HepG2 (cell line): Measurements from ENCODE around the gene ADAR. TPM values are rescaled to one million over a fixed set of nuclear protein-coding genes. Genes with fewer than 3 reads are reported as not detected.

Experiments
- ATAC-seq: fragments of 200-7000 bp; cut with Tn5 transposase; 3 replicates; pipeline ENCODE4 v1.9.1; 2020; ENCODE audit warnings: mild to moderate bottlenecking, moderate library complexity
- BruUV-seq: library from RNA; stranded (reverse); fragments of 400-500 nt; replicated peaks from 2 replicates; lab custom pipeline; 2021; lab: Mats Ljungman, UMichigan
- CTCF ChIA-PET: fragments of 300-600 bp; formaldehyde crosslinking; extraction: SDS; loops from one replicate; lab custom pipeline; 2021; ENCODE audit warnings: low total read pairs, inconsistent platforms, low intra/inter-chr PET ratio; lab: Yijun Ruan, JAX
- POLR2A ChIA-PET: fragments of 350-600 bp; sonication (Branson Sonifier 250); formaldehyde crosslinking; loops from one replicate; lab custom pipeline; 2020; ENCODE audit warnings: antibody characterized with exemption, inconsistent platforms; lab: Yijun Ruan, JAX
- DNase-seq: peaks from one replicate; pipeline ENCODE4 v3.0.0-alpha.2; 2015; ENCODE audit warnings: low spot score
- FAIRE-seq: peaks from 3 replicates; lab custom pipeline; 2011; peaks lifted over from hg19 to GRCh38; lab: Jason Lieb, UNC
- H2AFZ ChIP-seq: one replicate; pipeline ENCODE4 v1.6.1; 2011; ENCODE audit warnings: low read length, inconsistent platforms
- H3K27ac ChIP-seq: fragments of 300-600 bp; 3 replicates; pipeline ENCODE4 v1.8.0; 2011; ENCODE audit warnings: mixed run types, mild to moderate bottlenecking, mixed read lengths, low read length, inconsistent platforms; ENCODE audit not compliant: insufficient read depth; ENCODE audit errors: extremely low read length
- H3K27me3 ChIP-seq, 2 experiments: fragments of 200-600 bp in 1 of 2; 2 replicates in 1 of 2; 3 replicates in 1 of 2; pipeline versions ENCODE4 v1.6.0 to v1.8.0; 2011; ENCODE audit warnings: low read length in 2 of 2, mild to moderate bottlenecking in 2 of 2, moderate library complexity in 2 of 2, inconsistent platforms in 1 of 2; ENCODE audit not compliant: insufficient read depth in 2 of 2, control insufficient read depth in 1 of 2
- H3K36me3 ChIP-seq, 2 experiments: fragments of 200-600 bp in 1 of 2; replicated peaks in 1 of 2; 2 replicates in 1 of 2; 3 replicates in 1 of 2; pipeline versions ENCODE4 v1.5.1 to v1.8.0; 2011; ENCODE audit warnings: low read length in 2 of 2, inconsistent platforms in 1 of 2; ENCODE audit not compliant: insufficient read depth in 2 of 2, control insufficient read depth in 1 of 2
- H3K4me1 ChIP-seq: 2 replicates; pipeline ENCODE4 v1.5.1; 2012; ENCODE audit warnings: low read length, inconsistent platforms; ENCODE audit not compliant: insufficient read depth
- H3K4me2 ChIP-seq: 2 replicates; pipeline ENCODE4 v1.6.0; 2011; ENCODE audit warnings: low read depth, low read length, inconsistent platforms
- H3K4me3 ChIP-seq, 3 experiments: fragments of 200-600 bp in 1 of 3; sonication (generic), shearing (Covaris generic) in 1 of 3; replicated peaks in 1 of 3; 2 replicates each; pipeline ENCODE4 v1.5.1; 2011 to 2016; ENCODE audit warnings: low read length in 3 of 3, inconsistent platforms in 2 of 3, low read depth in 2 of 3, mild to moderate bottlenecking in 2 of 3, control low read depth in 1 of 3, mixed read lengths in 1 of 3; ENCODE audit not compliant: insufficient read depth in 1 of 3
- H3K79me2 ChIP-seq: one replicate; pipeline ENCODE4 v1.6.1; 2011; ENCODE audit warnings: low read length, inconsistent platforms; ENCODE audit not compliant: insufficient read depth
- H3K9ac ChIP-seq: 2 replicates; pipeline ENCODE4 v1.6.0; 2011; ENCODE audit warnings: mild to moderate bottlenecking, low read depth, low read length, inconsistent platforms; ENCODE audit not compliant: insufficient read depth
- H3K9me3 ChIP-seq: 2 replicates; pipeline ENCODE4 v1.5.1; 2012; ENCODE audit warnings: mild to moderate bottlenecking, low read length
- H4K20me1 ChIP-seq: 2 replicates; pipeline ENCODE4 v1.6.0; 2011; ENCODE audit warnings: inconsistent platforms, mild to moderate bottlenecking, low read length, moderate library complexity; ENCODE audit not compliant: insufficient read depth
- ARNT2 ChIP-seq: sonication (generic); formaldehyde crosslinking; IDR thresholded peaks from 2 replicates; pipeline ENCODE4 v1.8.0; 2022; ENCODE audit warnings: mild to moderate bottlenecking, low read depth, missing genetic modification reagents, moderate library complexity
- CBX2 ChIP-seq, 2 experiments: fragments of 200-600 bp in 1 of 2; sonication (generic); formaldehyde crosslinking in 1 of 2; IDR thresholded peaks; 2 replicates each; pipeline versions ENCODE4 v1.7.0 to v1.8.1; 2018 to 2022; ENCODE audit warnings: low read depth in 2 of 2, low read length in 1 of 2, mild to moderate bottlenecking in 1 of 2, missing genetic modification reagents in 1 of 2
- ELF4 ChIP-seq: sonication (generic); formaldehyde crosslinking; IDR thresholded peaks from 2 replicates; pipeline ENCODE4 v1.5.0; 2020; ENCODE audit warnings: missing genetic modification reagents, mild to moderate bottlenecking, moderate library complexity, borderline replicate concordance
- PHF21A ChIP-seq: sonication (generic); formaldehyde crosslinking; IDR thresholded peaks from 2 replicates; pipeline ENCODE4 v1.5.0; 2020; ENCODE audit warnings: mild to moderate bottlenecking, missing genetic modification reagents
- RORA ChIP-seq: sonication (generic); formaldehyde crosslinking; IDR thresholded peaks from 2 replicates; pipeline ENCODE4 v1.5.0; 2020; ENCODE audit warnings: mild to moderate bottlenecking, missing genetic modification reagents, moderate library complexity
- WIZ ChIP-seq: sonication (generic); formaldehyde crosslinking; IDR thresholded peaks from 2 replicates; pipeline ENCODE4 v1.5.1; 2020; ENCODE audit warnings: mild to moderate bottlenecking, missing genetic modification reagents
- ZC3H13 ChIP-seq: sonication (generic); formaldehyde crosslinking; IDR thresholded peaks from 2 replicates; pipeline ENCODE4 v1.8.1; 2023; ENCODE audit warnings: mild to moderate bottlenecking, missing genetic modification reagents, moderate library complexity
- ZMYM3 ChIP-seq: sonication (generic); formaldehyde crosslinking; IDR thresholded peaks from 2 replicates; pipeline ENCODE4 v1.5.1; 2020; ENCODE audit warnings: mild to moderate bottlenecking, missing genetic modification reagents
- ZNF235 ChIP-seq: sonication (generic); formaldehyde crosslinking; IDR thresholded peaks from 2 replicates; pipeline ENCODE4 v1.8.1; 2023; ENCODE audit warnings: mild to moderate bottlenecking, missing genetic modification reagents, borderline replicate concordance
- ZNF615 ChIP-seq: sonication (generic); formaldehyde crosslinking; IDR thresholded peaks from 2 replicates; pipeline ENCODE4 v1.5.0; 2020; ENCODE audit warnings: mild to moderate bottlenecking, missing genetic modification reagents, borderline replicate concordance
- ZSCAN21 ChIP-seq: sonication (generic); formaldehyde crosslinking; IDR thresholded peaks from 2 replicates; pipeline ENCODE4 v1.8.0; 2022; ENCODE audit warnings: mild to moderate bottlenecking, missing genetic modification reagents, moderate library complexity, borderline replicate concordance
- WGBS: methylation state at CpG from one replicate; pipeline ENCODE4 v1.1.6; 2017; ENCODE audit warnings: low lambda C conversion rate; 5-methylcytosine and 5-hydroxymethylcytosine counted together
- in situ Hi-C: cut with HindIII; loops from 2 replicates; pipeline ENCODE4 v1.10.0; 2017; ENCODE audit warnings: low pct_unique_long_range_greater_than_20kb; ENCODE audit not compliant: extremely low pct_ligation_motif_present
- intact Hi-C: fragments of 100-400 bp; cut with micrococcal nuclease; formaldehyde crosslinking; loops from one replicate; pipeline ENCODE4 v1.10.0; 2022; ENCODE audit not compliant: unreplicated experiment
- polyA plus RNA-seq, 8 experiments: library from polyadenylated mRNA; depleted of rRNA in 3 of 8; stranded (reverse) in 7 of 8; unstranded in 1 of 8; fragments of >200 nt; fragmentation: Illumina TruSeq in 4 of 8; extraction: Trizol in 4 of 8; gene quantifications; 2 replicates each; pipeline versions ENCODE4 v1.2.1 to v1.2.3, GENCODE V29; 2011 to 2016; ENCODE audit warnings: low read depth in 4 of 8, missing spikeins in 1 of 8, mixed read lengths in 1 of 8; ENCODE audit not compliant: insufficient read depth in 1 of 8
- total RNA-seq, 5 experiments: library from RNA; depleted of rRNA; stranded (reverse); fragments of >200 nt; fragmentation: Illumina TruSeq; extraction: Trizol; gene quantifications; 2 replicates each; pipeline ENCODE4 v1.2.3, GENCODE V29; 2016; ENCODE audit warnings: low read depth in 1 of 5
- TF ChIP-seq, protein P1 (sequence below): sonication (generic); formaldehyde crosslinking; IDR thresholded peaks from 2 replicates; pipeline ENCODE4 v1.5.0; 2020; ENCODE audit warnings: mild to moderate bottlenecking, low read depth, missing genetic modification reagents, borderline replicate concordance

ADAR gene
- total and polyA plus RNA-seq, 2 of the 13 experiments (the other 11 are each of a cell fraction or from before 2014, with no cell fraction given): 70.8 to 86.2 TPM

GRCh38 chr1:154611150-154611862 is 3.3 kb upstream of the ADAR start (continued):
- no peak for TF ChIP-seq WIZ (CRISPR knock-in tag)
- no peak for TF ChIP-seq PHF21A (CRISPR knock-in tag)
- TF ChIP-seq ARNT2 (CRISPR knock-in tag): no peak
- no peak for TF ChIP-seq ELF4 (CRISPR knock-in tag)
- TF ChIP-seq, protein P1, sequence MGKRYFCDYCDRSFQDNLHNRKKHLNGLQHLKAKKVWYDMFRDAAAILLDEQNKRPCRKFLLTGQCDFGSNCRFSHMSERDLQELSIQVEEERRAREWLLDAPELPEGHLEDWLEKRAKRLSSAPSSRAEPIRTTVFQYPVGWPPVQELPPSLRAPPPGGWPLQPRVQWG (CRISPR knock-in tag): no peak
- TF ChIP-seq ZNF235 (CRISPR knock-in tag): no peak

DNA sequence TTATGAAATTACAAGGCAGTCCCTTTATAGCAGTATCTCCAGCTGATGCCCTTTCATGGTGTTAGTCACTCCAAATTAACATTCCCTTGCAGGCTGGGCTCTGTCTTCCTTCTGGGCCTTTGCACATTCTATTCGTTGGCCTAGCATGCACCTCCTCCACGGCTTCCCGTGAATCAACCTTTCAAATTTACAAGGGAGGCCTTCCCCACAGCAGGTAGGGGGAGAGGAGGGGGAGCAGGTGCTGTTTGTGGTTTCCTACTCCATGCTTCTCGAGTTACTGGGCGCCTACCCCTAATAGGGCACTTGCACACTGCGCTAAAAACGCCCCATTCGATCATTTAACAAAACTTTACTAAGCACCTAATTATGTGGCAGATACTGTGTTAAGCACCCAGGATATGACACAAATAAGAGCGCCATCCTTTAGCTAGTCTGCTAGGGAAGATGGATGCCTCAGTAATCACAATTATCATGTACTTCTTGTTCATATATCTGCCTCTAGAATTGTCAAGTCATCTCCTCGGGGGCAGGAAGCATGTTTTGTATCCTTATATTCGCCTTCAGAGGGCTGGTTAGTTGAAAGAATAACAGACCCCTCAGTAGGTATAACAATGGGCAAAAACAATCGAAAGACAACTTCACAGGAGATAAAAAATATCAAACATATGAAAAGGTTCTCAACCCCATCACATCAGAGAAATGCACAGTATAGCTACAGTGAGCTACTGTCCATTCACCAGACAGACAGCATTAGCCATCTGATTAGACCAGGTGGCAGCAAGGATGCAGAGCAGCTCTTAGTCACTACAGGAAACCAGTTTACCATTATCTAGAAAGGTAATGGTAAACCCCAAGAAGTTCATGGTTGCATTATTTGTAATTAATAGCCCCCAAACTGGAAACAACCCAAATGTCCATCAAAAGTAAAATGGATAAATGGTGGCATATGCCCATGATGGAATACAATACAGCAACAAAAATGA is 1.7 kb upstream of the ADAR start:
- peaks cover 46% of the 10 kb centered on the region for H3K4me1 ChIP-seq
- no peaks in the 10 kb centered on the region for H3K9me3 ChIP-seq
- peak overlapping the region; percentile 73 for H3K4me2 ChIP-seq
- WGBS: 80% methylated on average over 12 of the region's 12 CpGs
- no TSS peak for BruUV-seq
- POLR2A ChIA-PET: interaction anchor here (1.2 kb wide), 1 partner anchor 50 kb away, joined by 5 read pairs; no protein-coding TSS in a partner anchor
- no peak for DNase-seq
- H4K20me1 ChIP-seq: peaks cover 31% of the 10 kb centered on the region
- H3K4me3 ChIP-seq: peak overlapping the region in 2 of 3 experiments; percentile 59 to 87; a peak in 4 of 6 replicates
- peak overlapping the region; percentile 97; the same call in 1 of the 2 replicates for H3K9ac ChIP-seq
- peaks cover 85% of the 10 kb centered on the region for H3K79me2 ChIP-seq
- no peak for TF ChIP-seq ZC3H13
- no peak for TF ChIP-seq ZNF615
- no peak for TF ChIP-seq RORA (CRISPR knock-in tag)
- TF ChIP-seq CBX2 (IDR thresholded peaks at IDR 0.05; ENCODE audit: low read depth, low read length): no peak
- TF ChIP-seq CBX2 (CRISPR knock-in tag; IDR thresholded peaks at IDR 0.05; ENCODE audit: low read depth): no peak
- TF ChIP-seq ZSCAN21 (CRISPR knock-in tag): 0 out of 2 replicates have a peak, but pooled peaks have one; percentile 37
- TF ChIP-seq ZMYM3 (CRISPR knock-in tag): 0 out of 2 replicates have a peak, but pooled peaks have one; percentile 4
- no peak for FAIRE-seq
- no peak for ATAC-seq
- in situ Hi-C loops: no loop called here
- intact Hi-C loops: loop anchor here (5.0 kb wide), 1 partner anchor 52 kb away; the partner anchor contains the start of gene UBE2Q1
- H3K36me3 ChIP-seq: 0 out of 5 replicates have a peak, but pooled peaks cover 2 to 5% of the 10 kb centered on the region in 2 experiments
- no peaks in the 10 kb centered on the region; a peak in 1 of 5 replicates for H3K27me3 ChIP-seq
- peak overlapping the region; percentile 98 for H3K27ac ChIP-seq
- H2AFZ ChIP-seq: no peak overlapping the region
- CTCF ChIA-PET: no interaction called here
